Ureter (tissue), 1 donor: ENCODE measurements around the gene MUS81. TPM values are rescaled to one million over a fixed set of nuclear protein-coding genes. Genes with fewer than 3 reads are reported as not detected.

Source experiments
- DNase-seq: peaks from one replicate; pipeline ENCODE4 v3.0.0-alpha.2; 2020; ENCODE audit warnings: low spot score
- total RNA-seq: library from RNA; stranded (reverse); gene quantifications from one replicate; pipeline ENCODE4 v1.2.4, GENCODE V29; 2023
- donor health status: DM: yes; HTN: yes; CAD: no.

MUS81 gene
- total RNA-seq, 1 donor from 2014 or later = 61.7 TPM

GRCh38 chr11:65873318-65874156 lies 13.3 kb downstream of the MUS81 start:
- DNase-seq = peak; percentile 96

GRCh38 chr11:65879617-65880016 lies 19.4 kb downstream of the MUS81 start, which contains the start of gene CTSW:
Gene CTSW (plus strand): TSS chr11:65879837. CDS start chr11:65879855, 18 bp downstream.
- no peak for DNase-seq

- no peak for DNase-seq
Measured at GRCh38 chr11:65880027-65880426, 19.8 kb downstream of the MUS81 start.

- no peak for DNase-seq
Measured at GRCh38 chr11:65880844-65881421, 20.7 kb downstream of the MUS81 start.

- DNase-seq = no peak
Measured at GRCh38 chr11:65882120-65883057, 22.2 kb downstream of the MUS81 start.

GRCh38 chr11:65883058-65883761 lies 23.0 kb downstream of the MUS81 start:
- DNase-seq = no peak

GRCh38 chr11:65883786-65884715 lies 23.8 kb downstream of the MUS81 start:
- DNase-seq = no peak

- DNase-seq = peak; percentile 76
Measured at GRCh38 chr11:65884716-65885092, 24.5 kb downstream of the MUS81 start.

GRCh38 chr11:65885231-65885630 lies 25.0 kb downstream of the MUS81 start:
- no peak for DNase-seq

- DNase-seq = no peak
Measured at GRCh38 chr11:65885808-65886536, 25.7 kb downstream of the MUS81 start.

- DNase-seq = peak; percentile 44
Measured at GRCh38 chr11:65886826-65887722, 26.8 kb downstream of the MUS81 start.

- no peak for DNase-seq
Measured at GRCh38 chr11:65887723-65888162, 27.5 kb downstream of the MUS81 start.

GRCh38 chr11:65888163-65888814 lies 28.1 kb downstream of the MUS81 start, which contains the start of gene FIBP:
Gene FIBP (minus strand): TSS chr11:65888471. CDS start chr11:65888418, 53 bp downstream.
- peak; percentile 98 for DNase-seq

GRCh38 chr11:65890324-65891218 lies 30.3 kb downstream of the MUS81 start, which contains the start of gene CCDC85B:
Gene CCDC85B (plus strand): TSS chr11:65890673. CDS start chr11:65890784, 111 bp downstream.
- DNase-seq = peak; percentile 99

- no peak for DNase-seq
Measured at GRCh38 chr11:65891219-65892136, 31.2 kb downstream of the MUS81 start.
